Lung (tissue), 12 donors: ENCODE data around the gene SORL1. TPM values are rescaled to one million over a fixed set of nuclear protein-coding genes. Genes with fewer than 3 reads are reported as not detected.

ENCODE experiments used
- ATAC-seq: fragments of 200-7000 bp; cut with Tn5 transposase; one replicate; pipeline ENCODE4 v1.9.1; 2020; ENCODE audit warnings: moderate number of reproducible peaks; ENCODE audit not compliant: insufficient read depth, low FRiP score
- DNase-seq, 3 donors: peaks; one replicate each; pipeline ENCODE4 v3.0.0-alpha.2; 2013 to 2017
- H3K27ac ChIP-seq, 2 donors: one replicate each; pipeline ENCODE4 v1.5.1; 2013; ENCODE audit warnings: mild to moderate bottlenecking in 2 of 2, moderate library complexity in 2 of 2, control low read depth in 1 of 2, inconsistent platforms in 1 of 2, low read depth in 1 of 2, low read length in 1 of 2
- H3K27me3 ChIP-seq, 3 donors: one replicate each; pipeline ENCODE4 v1.5.1; 2013; ENCODE audit warnings: low read length in 2 of 3; ENCODE audit not compliant: control insufficient read depth in 3 of 3, insufficient read depth in 3 of 3
- H3K36me3 ChIP-seq, 4 donors: one replicate each; pipeline ENCODE4 v1.5.1; 2013; ENCODE audit warnings: low read length in 4 of 4, mild to moderate bottlenecking in 1 of 4, moderate library complexity in 1 of 4; ENCODE audit not compliant: control insufficient read depth in 4 of 4, insufficient read depth in 4 of 4
- H3K4me1 ChIP-seq, 5 donors: one replicate each; pipeline ENCODE4 v1.5.1; 2013; ENCODE audit warnings: low read length in 5 of 5, mild to moderate bottlenecking in 2 of 5, moderate library complexity in 1 of 5; ENCODE audit not compliant: control insufficient read depth in 5 of 5, insufficient read depth in 5 of 5
- H3K4me3 ChIP-seq: one replicate; pipeline ENCODE4 v1.5.1; 2013; ENCODE audit warnings: mild to moderate bottlenecking, control low read depth, moderate library complexity
- H3K9ac ChIP-seq, 2 donors: one replicate each; pipeline ENCODE4 v1.5.1; 2013; ENCODE audit warnings: low read length in 2 of 2, control low read depth in 1 of 2; ENCODE audit not compliant: insufficient read depth in 1 of 2
- H3K9me3 ChIP-seq, 4 donors: one replicate each; pipeline ENCODE4 v1.5.1; 2013; ENCODE audit warnings: low read length in 3 of 4, mild to moderate bottlenecking in 1 of 4, moderate library complexity in 1 of 4; ENCODE audit not compliant: control insufficient read depth in 4 of 4, insufficient read depth in 3 of 4
- WGBS, 2 donors: extraction: QIAGEN DNeasy Blood & Tissue Kit; methylation state at CpG; one replicate each; pipeline ENCODE4 v1.1.7; 2013; 5-methylcytosine and 5-hydroxymethylcytosine counted together
- polyA plus RNA-seq, 2 donors: library from polyadenylated mRNA; stranded (reverse); fragments of 200-250 nt; gene quantifications; one replicate each; pipeline ENCODE4 v1.2.1, GENCODE V29; 2013
- total RNA-seq, 2 donors: library from RNA; depleted of rRNA in 1 of 2; stranded (reverse); fragments of >200 nt in 1 of 2; gene quantifications; one replicate each; pipeline ENCODE4 v1.2.1, GENCODE V29; 2014 to 2021
- TF ChIP-seq, protein P1 (sequence below): IDR thresholded peaks from 2 replicates; pipeline ENCODE4 v1.5.1; 2012; ENCODE audit warnings: mild to moderate bottlenecking; ENCODE audit errors: control extremely low read depth, extremely low read depth
- donor health status: control.
- donor health status: control.
- donor health status: Bipolar disorder and iron deficiency.
- donor health status: healthy.
- donor health status: DM: yes; HTN: yes; CAD: no.

SORL1 gene
- total and polyA plus RNA-seq, 4 donors, result 1.9 to 67.0 (median 49.2) TPM

DNA sequence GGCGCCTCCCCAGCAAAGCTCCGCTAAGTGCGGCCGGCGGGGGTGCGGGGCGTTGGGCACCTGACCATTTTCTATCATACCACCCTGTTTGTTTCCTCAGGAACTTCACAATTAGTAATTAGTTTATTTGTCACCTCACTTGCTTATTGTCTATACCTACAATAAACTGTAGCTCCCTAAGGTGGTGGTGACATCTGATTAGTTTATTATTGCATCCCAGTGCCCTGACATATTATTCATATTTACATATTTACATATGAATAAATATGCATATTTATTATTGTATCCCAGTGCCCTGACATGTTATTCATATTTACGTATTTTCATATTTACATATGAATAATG, 24.7 kb upstream of the SORL1 start:
- ATAC-seq (no peak), DNase-seq (no peak)
- no peak overlapping the region for H3K9ac ChIP-seq
- H3K27me3 ChIP-seq, result peaks cover 0 to 3% (median 0%) of the 10 kb centered on the region in 3 donors
- whole genome bisulfite sequencing, 2 donors, result 12 to 13% methylated on average over 8 of the region's 8 CpGs
- H3K4me3 ChIP-seq, result no peak overlapping the region
- H3K4me1 ChIP-seq, result peaks cover 0 to 9% (median 4%) of the 10 kb centered on the region in 5 donors
- H3K27ac ChIP-seq, result no peak overlapping the region
- TF ChIP-seq, protein P1, sequence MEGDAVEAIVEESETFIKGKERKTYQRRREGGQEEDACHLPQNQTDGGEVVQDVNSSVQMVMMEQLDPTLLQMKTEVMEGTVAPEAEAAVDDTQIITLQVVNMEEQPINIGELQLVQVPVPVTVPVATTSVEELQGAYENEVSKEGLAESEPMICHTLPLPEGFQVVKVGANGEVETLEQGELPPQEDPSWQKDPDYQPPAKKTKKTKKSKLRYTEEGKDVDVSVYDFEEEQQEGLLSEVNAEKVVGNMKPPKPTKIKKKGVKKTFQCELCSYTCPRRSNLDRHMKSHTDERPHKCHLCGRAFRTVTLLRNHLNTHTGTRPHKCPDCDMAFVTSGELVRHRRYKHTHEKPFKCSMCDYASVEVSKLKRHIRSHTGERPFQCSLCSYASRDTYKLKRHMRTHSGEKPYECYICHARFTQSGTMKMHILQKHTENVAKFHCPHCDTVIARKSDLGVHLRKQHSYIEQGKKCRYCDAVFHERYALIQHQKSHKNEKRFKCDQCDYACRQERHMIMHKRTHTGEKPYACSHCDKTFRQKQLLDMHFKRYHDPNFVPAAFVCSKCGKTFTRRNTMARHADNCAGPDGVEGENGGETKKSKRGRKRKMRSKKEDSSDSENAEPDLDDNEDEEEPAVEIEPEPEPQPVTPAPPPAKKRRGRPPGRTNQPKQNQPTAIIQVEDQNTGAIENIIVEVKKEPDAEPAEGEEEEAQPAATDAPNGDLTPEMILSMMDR, result no peak
- no peaks in the 10 kb centered on the region for H3K36me3 ChIP-seq
- H3K9me3 ChIP-seq, result peaks cover 0 to 1% (median 0%) of the 10 kb centered on the region in 4 donors

DNA sequence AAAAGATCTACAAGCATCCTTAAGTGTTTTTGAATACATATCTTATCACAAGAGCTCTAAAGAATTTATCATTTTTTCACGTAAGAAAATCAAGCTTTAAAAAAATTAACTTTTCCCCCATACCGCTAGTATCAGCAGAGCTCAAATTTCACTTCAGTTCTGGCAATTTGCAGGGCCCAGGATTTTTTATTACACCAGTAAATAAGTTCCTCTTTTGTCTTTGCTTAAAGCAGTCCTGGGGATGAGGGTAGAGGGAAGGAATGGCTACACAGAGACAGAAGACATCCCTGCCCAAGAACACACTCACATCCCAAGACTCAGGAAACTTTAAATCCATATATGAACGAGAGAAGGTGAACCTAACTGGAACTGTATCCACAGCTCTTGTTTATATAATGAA, 22.6 kb upstream of the SORL1 start:
- H3K27ac ChIP-seq, result no peak overlapping the region
- H3K4me1 ChIP-seq, result peaks cover 0 to 9% (median 4%) of the 10 kb centered on the region in 5 donors
- 23 to 29% methylated on average over 3 of the region's 3 CpGs for WGBS, 2 donors
- peaks cover 0 to 1% (median 0%) of the 10 kb centered on the region in 4 donors for H3K9me3 ChIP-seq
- peaks cover 0 to 3% (median 0%) of the 10 kb centered on the region in 3 donors for H3K27me3 ChIP-seq
- no peaks in the 10 kb centered on the region for H3K36me3 ChIP-seq
- no peak for ATAC-seq
- TF ChIP-seq, protein P1, result no peak
- no peak overlapping the region for H3K9ac ChIP-seq
- DNase-seq, result no peak
- no peak overlapping the region for H3K4me3 ChIP-seq

DNA sequence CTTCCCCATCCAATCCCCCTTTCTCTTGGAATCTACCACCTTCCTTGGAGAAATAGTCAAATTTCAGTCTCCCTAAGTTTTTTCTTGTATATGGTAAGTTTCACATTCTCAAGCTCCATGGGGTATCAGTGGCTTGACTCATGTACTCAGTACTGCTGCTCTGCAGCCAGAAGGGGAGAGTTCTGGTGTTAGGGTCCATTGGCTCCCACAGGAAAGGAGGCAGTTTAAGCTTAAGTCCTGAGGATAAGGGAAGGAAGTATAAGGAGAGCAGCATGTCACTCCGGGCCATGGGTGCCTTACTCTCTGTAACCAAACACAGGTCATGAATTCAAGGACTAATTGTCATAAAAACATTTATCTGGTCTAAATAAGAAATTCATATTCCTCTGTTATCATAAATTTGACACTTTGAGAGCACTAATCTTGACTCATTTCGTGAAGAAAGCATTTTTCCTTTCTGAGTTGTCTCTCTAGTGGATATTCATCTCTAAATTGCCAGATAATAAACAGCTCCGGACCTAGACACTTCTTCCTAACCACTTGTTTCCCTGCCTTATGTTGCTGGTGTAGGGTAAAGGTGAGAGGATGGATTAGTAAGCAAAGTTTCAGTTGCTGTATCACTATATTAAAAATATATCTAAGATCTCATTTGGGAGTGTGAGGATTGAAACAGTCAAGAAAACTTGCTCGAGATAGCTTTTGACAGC, 20.1 kb upstream of the SORL1 start:
- peaks cover 0 to 3% (median 0%) of the 10 kb centered on the region in 3 donors for H3K27me3 ChIP-seq
- H3K27ac ChIP-seq, result no peak overlapping the region
- H3K4me3 ChIP-seq, result no peak overlapping the region
- TF ChIP-seq, protein P1, result no peak
- H3K9ac ChIP-seq, result no peak overlapping the region
- 83 to 85% methylated on average over 4 of the region's 4 CpGs for WGBS, 2 donors
- DNase-seq (no peak), ATAC-seq (no peak)
- peaks cover 0 to 5% (median 1%) of the 10 kb centered on the region in 5 donors for H3K4me1 ChIP-seq
- H3K9me3 ChIP-seq, result peaks cover 0 to 1% (median 0%) of the 10 kb centered on the region in 4 donors
- H3K36me3 ChIP-seq, result no peaks in the 10 kb centered on the region
